C4-2B (cell line): ENCODE data around the gene ELMO1.

Source experiments
- ZFX ChIP-seq: fragments of 450-650 bp; IDR thresholded peaks from 2 replicates; pipeline ENCODE4 v1.6.1; 2017
- TF ChIP-seq, protein P1 (sequence below): fragments of 450-650 bp; conservative IDR thresholded peaks from 2 replicates; pipeline ENCODE4 v1.5.1; 2017; ENCODE audit warnings: mild to moderate bottlenecking

DNA sequence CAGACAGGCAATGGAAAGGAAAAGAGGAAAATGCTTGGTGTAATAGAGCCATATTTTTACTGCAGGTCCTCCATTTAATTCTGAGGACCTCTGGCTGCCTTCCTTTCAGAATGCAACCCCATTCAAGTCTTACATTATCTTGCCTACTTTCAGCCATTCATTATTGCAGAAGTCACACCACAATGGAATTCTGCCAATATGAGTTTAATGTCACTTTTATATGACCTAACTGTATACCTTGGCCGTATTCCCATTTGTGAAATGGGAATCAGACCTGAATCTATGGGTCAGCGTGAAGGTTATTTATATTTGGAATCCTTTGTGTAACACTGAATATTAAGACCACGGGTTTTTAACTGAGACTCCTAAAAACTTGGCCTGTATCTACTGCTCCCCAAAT is 482.6 kb downstream of the ELMO1 start:
- TF ChIP-seq, protein P1, sequence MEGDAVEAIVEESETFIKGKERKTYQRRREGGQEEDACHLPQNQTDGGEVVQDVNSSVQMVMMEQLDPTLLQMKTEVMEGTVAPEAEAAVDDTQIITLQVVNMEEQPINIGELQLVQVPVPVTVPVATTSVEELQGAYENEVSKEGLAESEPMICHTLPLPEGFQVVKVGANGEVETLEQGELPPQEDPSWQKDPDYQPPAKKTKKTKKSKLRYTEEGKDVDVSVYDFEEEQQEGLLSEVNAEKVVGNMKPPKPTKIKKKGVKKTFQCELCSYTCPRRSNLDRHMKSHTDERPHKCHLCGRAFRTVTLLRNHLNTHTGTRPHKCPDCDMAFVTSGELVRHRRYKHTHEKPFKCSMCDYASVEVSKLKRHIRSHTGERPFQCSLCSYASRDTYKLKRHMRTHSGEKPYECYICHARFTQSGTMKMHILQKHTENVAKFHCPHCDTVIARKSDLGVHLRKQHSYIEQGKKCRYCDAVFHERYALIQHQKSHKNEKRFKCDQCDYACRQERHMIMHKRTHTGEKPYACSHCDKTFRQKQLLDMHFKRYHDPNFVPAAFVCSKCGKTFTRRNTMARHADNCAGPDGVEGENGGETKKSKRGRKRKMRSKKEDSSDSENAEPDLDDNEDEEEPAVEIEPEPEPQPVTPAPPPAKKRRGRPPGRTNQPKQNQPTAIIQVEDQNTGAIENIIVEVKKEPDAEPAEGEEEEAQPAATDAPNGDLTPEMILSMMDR: no peak
- no peak for TF ChIP-seq ZFX
